ENCODE measurements around the gene MRPL4.

DNA sequence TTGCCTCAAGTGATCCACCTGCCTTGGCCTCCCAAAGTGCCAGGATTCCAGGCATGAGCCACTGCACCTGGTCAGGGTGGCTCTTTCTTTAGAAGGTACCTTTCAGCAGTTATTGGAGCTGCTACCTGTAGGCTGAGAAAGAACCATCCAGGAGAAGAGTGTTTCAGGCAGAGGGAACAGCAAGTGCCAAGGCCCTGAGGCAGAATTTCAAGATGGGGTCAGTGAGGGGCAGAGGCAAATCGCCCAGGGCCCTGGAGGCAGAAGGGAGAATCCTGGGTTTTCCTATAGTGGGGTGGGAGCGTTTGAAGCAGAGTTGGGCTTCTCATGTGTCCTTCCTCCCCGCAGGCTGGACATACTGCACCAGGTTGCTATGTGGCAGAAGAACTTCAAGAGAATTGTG lies 2.2 kb downstream of the MRPL4 start:
- no peak for TF ChIP-seq CTCF (conservative IDR thresholded peaks at IDR 0.05; ENCODE audit: low read length)
- TF ChIP-seq EZH2phosphoT487 (IDR thresholded peaks at IDR 0.05; ENCODE audit: borderline replicate concordance) = no peak
